Forelimb muscle (tissue), 1 donor: ENCODE data around the gene ACY1. TPM values are rescaled to one million over a fixed set of nuclear protein-coding genes. Genes with fewer than 3 reads are reported as not detected.

Experiments used
- DNase-seq: peaks from one replicate; pipeline ENCODE4 v3.0.0-alpha.2; 2013; ENCODE audit warnings: low read depth
- polyA plus RNA-seq: library from polyadenylated mRNA; unstranded; fragments of 120-200 nt; gene quantifications from one replicate; pipeline ENCODE4 v1.2.1, GENCODE V29; 2013; ENCODE audit not compliant: insufficient read length

The ACY1 gene
- polyA plus RNA-seq, 1 donor, result 12.9 TPM

DNA sequence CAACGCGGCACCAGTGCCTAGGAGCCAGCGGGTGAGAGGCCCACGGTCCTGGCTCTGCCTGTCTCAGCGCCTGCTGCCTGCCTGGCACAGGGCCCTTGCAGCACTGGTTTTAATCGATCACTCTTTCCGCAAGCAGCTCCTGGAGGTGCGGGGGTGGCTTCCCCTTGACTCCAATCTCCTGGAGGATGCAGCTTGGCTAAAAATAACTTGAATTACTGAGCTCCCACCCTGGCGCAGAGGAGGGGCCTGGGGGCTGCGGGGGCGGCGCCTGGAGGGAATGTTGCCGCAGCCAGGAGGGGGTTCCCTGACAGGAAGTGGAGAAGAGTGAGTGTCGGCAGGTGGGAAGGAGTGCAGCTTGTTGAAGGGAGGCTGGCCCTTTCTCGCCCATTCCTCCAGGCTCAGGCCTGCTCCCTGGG lies 22.2 kb downstream of the ACY1 start:
- DNase-seq, result no peak

DNA sequence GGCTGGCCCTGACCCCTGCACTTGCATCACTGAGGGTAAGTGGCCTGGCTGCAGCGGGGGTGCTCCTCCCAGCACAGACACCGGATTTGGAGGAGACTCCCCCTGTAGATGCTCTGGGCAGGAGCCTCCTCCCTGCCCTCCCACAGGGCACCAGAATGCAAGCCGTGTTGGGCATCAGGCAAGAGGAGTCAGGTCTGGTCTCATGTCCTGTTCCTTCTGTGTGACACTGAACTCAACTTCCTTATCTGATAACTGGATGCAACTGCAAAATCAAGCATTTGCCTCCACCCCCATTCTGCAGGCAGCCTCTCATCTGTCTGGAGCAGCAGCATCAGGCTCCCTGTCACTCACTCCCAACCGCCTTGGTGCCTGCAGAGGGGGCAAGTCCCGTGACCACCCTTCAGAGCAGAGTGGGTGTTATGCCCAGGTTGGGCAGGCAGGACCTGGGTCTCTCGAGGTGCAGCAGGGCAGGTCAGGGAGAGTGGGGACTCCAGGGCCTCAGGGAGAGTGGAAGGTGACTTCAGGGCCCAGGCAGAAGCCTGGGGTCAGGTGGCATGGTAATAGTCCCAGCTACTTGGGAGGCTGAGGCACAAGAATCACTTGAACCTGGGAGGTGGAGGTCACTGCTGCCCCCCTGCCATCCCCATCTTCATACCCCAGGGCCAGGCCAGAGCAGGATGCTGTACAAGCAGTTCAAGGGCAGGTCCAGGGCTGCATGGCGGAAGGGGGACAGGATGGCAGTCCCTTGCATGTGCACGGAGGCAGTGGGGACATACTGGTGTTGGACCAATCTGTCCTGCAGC lies 22.9 kb downstream of the ACY1 start:
- no peak for DNase-seq

GRCh38 chr3:52006820-52007133 lies 23.4 kb downstream of the ACY1 start:
- DNase-seq, result no peak

DNA sequence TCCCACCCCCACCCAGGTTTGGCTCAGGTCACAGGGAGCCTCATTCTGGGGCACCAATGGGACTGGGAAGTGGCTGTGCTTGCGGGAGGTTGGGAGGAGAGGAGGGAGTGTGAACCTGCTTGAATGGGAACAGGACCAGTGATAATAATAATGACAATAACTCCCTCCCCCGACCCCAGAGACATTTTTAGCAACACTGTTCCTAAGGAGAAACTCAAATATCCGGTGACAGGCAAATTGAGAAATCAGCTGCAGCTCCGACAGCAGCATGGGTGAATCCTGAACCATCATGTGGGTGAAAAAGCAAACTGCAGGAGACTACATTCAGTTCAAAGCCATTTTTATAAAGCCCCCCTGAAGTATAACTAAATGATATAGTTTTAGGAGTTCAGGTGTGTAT lies 24.0 kb downstream of the ACY1 start:
- DNase-seq, result no peak

DNA sequence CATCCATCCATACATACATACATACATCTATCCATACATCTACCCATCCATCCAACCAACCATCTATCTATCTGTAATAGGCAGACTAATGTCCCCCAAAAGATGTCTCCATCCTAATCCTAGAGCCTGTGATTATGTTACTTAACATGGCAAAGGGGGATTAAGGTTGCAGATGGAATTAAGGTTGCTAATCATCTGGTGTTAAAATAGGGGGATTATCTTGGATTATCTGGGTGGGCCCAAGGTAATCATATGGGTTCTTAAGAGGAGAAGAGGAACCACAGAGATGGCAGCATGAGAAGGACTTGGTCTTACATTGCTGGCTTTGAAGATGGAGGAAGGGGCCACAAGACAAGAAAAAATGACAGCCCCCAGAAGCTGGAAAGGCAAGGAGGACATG lies 27.1 kb downstream of the ACY1 start:
- DNase-seq, result no peak

- no peak for DNase-seq
Observed at GRCh38 chr3:52012699-52013098, 29.4 kb downstream of the ACY1 start.

GRCh38 chr3:52013802-52014598 lies 30.7 kb downstream of the ACY1 start:
- no peak for DNase-seq

- DNase-seq, result no peak
Observed at GRCh38 chr3:52014613-52015012, 31.3 kb downstream of the ACY1 start.

- DNase-seq, result no peak
Observed at GRCh38 chr3:52015438-52016228, 32.3 kb downstream of the ACY1 start.

GRCh38 chr3:52017586-52017985 lies 34.3 kb downstream of the ACY1 start:
- DNase-seq, result no peak

GRCh38 chr3:52018319-52019000 lies 35.1 kb downstream of the ACY1 start:
- DNase-seq, result no peak

- no peak for DNase-seq
Observed at GRCh38 chr3:52019352-52020080, 36.2 kb downstream of the ACY1 start.

- DNase-seq, result no peak
Observed at GRCh38 chr3:52020796-52021195, 37.5 kb downstream of the ACY1 start.

DNA sequence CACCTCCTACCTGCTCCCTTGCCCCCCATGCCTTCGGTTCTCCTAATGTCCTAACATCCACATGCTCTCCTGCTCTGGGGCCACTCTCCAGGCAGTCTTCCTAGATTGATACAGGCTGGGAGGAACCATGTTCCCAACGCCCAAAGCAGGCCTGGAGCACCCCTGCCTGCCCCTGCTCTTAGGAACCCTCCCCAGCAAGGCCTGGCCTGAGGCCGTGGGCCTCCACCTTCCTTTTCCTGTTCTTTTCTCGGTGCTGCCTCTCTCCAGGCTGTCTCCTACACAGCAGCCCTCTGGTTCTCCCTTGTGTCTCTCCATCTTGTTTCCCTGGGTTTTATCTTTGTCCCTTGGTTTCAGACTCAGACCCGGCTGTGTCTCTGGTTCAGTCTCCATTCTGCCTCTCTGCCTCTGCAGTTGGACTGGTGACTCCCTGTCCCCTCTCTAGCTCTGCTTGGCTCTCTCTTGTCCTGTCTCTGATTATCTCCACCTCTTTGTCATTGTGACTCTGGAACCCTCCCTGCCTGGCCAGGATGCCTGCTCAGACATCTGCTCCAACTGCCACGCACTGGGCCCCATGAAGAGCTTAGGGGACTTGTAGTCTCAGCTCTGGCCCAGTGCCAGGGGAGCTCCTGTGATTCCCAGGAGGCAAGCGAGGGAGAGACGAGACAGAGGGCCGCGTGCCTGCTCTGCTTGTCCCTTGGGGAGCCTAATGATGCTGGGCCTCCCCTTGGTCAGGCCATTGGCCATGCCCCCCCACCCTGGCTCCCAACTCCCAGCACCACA lies 38.3 kb downstream of the ACY1 start:
- DNase-seq, result no peak

DNA sequence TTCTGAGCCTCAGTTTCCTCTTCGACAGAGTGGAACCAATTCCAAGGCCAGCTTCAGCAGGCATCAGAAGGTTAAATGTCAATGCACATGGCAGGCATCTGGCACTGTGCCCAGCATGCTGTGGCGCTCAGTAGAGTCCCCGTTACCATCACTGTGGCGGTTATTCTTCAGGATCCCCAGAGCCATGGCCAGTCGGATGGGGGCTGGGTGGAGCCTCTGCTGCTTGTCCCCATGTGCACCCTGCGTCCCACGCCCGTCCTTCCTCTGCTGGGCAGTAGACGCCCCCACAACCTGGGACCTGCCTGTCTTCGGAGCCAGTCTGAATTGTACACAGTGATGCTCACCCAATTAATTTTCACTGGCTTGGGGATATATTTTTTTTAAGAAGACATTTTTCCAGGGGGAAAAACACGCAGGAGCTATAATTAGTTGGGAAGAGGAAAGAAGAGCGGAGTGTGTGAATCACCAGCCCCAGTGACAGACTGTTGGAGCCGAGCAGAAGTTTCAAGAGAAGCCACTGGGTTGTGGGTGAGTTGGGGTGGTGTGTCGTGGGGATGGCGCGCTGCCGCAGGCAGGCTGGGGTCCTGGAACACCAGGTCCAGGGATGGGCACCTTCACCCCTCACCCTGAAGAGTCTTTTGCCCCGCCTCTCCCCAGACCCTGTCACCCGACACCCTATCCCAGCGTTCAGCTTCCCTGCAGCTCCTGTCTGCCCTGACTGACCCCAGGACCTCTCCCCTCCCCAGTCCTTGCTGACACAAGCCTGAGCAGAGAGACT lies 39.2 kb downstream of the ACY1 start:
- DNase-seq, result no peak

- no peak for DNase-seq
Observed at GRCh38 chr3:52023101-52023770, 39.9 kb downstream of the ACY1 start.

- DNase-seq, result no peak
Observed at GRCh38 chr3:52023860-52024764, 40.8 kb downstream of the ACY1 start.
